Panc1 (cell line): ENCODE results near the gene ABCC4. TPM values are rescaled to one million over a fixed set of nuclear protein-coding genes. Genes with fewer than 3 reads are reported as not detected.

Experiments used
- ATAC-seq: fragments of 200-7000 bp; cut with Tn5 transposase; 2 replicates; pipeline ENCODE4 v1.9.1; 2020; ENCODE audit warnings: mild to moderate bottlenecking, moderate library complexity
- BruUV-seq: library from RNA; stranded (reverse); fragments of 400-500 nt; replicated peaks from 2 replicates; lab custom pipeline; 2021; lab: Mats Ljungman, UMichigan
- CTCF ChIA-PET: fragments of 300-600 bp; sonication (Branson Sonifier 250); formaldehyde crosslinking; loops from one replicate; lab custom pipeline; 2022; ENCODE audit warnings: antibody characterized with exemption; lab: Charles Lee
- POLR2A ChIA-PET: fragments of 300-600 bp; sonication (Branson Sonifier 250); formaldehyde crosslinking; loops from one replicate; lab custom pipeline; 2022; ENCODE audit warnings: antibody characterized with exemption; lab: Charles Lee
- DNase-seq: peaks from one replicate; pipeline ENCODE4 v3.0.0-alpha.2; 2010; ENCODE audit warnings: low read depth, low spot score
- H3K27ac ChIP-seq: 2 replicates; pipeline ENCODE4 v1.5.1; 2011; ENCODE audit warnings: mild to moderate bottlenecking, low read length, inconsistent platforms
- H3K27me3 ChIP-seq: fragments of 200-500 bp; sonication (Bioruptor generic); 2 replicates; pipeline ENCODE4 v1.6.0; 2014; ENCODE audit warnings: low read length, inconsistent platforms; ENCODE audit not compliant: control insufficient read depth, insufficient read depth
- H3K36me3 ChIP-seq: fragments of 200-500 bp; sonication (Bioruptor generic); 2 replicates; pipeline ENCODE4 v1.5.1; 2014; ENCODE audit warnings: inconsistent platforms, mild to moderate bottlenecking, low read length, moderate library complexity; ENCODE audit not compliant: control insufficient read depth, insufficient read depth
- H3K4me1 ChIP-seq: 2 replicates; pipeline ENCODE4 v1.5.1; 2011; ENCODE audit warnings: inconsistent platforms, mild to moderate bottlenecking, low read length, moderate library complexity; ENCODE audit not compliant: control insufficient read depth, insufficient read depth
- H3K4me3 ChIP-seq, 2 experiments: 2 replicates each; pipeline ENCODE4 v1.5.1; 2011 to 2012; ENCODE audit warnings: low read depth in 2 of 2, low read length in 2 of 2, mild to moderate bottlenecking in 2 of 2, inconsistent platforms in 1 of 2, moderate library complexity in 1 of 2
- H3K9me3 ChIP-seq: fragments of 200-500 bp; sonication (Bioruptor generic); 2 replicates; pipeline ENCODE4 v1.5.1; 2014; ENCODE audit warnings: low read depth, mild to moderate bottlenecking, inconsistent platforms, low read length, moderate library complexity; ENCODE audit not compliant: control insufficient read depth, insufficient read depth
- POLR2AphosphoS5 ChIP-seq: IDR thresholded peaks from 2 replicates; pipeline ENCODE4 v1.6.1; 2012; ENCODE audit warnings: mild to moderate bottlenecking, low read depth, low read length, moderate library complexity
- SIN3A ChIP-seq: IDR thresholded peaks from 2 replicates; pipeline ENCODE4 v1.6.1; 2012; ENCODE audit warnings: low read depth, mild to moderate bottlenecking, low read length, moderate library complexity, borderline replicate concordance; ENCODE audit not compliant: insufficient read depth
- TCF7L2 ChIP-seq: IDR thresholded peaks from 2 replicates; pipeline ENCODE4 v1.6.1; 2011; ENCODE audit warnings: mild to moderate bottlenecking, low read depth, low read length, inconsistent platforms
- in situ Hi-C: cut with HindIII; loops from 2 replicates; pipeline ENCODE4 v1.10.0; 2016; ENCODE audit warnings: low sequenced_read_pairs, low pct_unique_long_range_greater_than_20kb
- intact Hi-C: fragments of 100-400 bp; cut with micrococcal nuclease; formaldehyde crosslinking; loops from one replicate; pipeline ENCODE4 v1.10.0; 2022; ENCODE audit not compliant: unreplicated experiment
- total RNA-seq: library from RNA; stranded (reverse); gene quantifications from one replicate; pipeline ENCODE4 v1.2.1, GENCODE V29; 2021; ENCODE audit not compliant: unreplicated experiment
- TF ChIP-seq, protein P1 (sequence below), 2 experiments: IDR thresholded peaks; 2 replicates each; pipeline ENCODE4 v1.6.1; 2011 to 2012; ENCODE audit warnings: low read depth in 2 of 2, control low read depth in 1 of 2, low read length in 1 of 2, mild to moderate bottlenecking in 1 of 2, moderate library complexity in 1 of 2; ENCODE audit not compliant: insufficient read depth in 1 of 2
- TF ChIP-seq, protein P2 (sequence below): fragments of 450-650 bp; IDR thresholded peaks from 2 replicates; pipeline ENCODE4 v1.5.1; 2017; ENCODE audit warnings: mild to moderate bottlenecking

Gene ABCC4
- total RNA-seq, 1 experiment from 2014 or later = 69.3 TPM

DNA sequence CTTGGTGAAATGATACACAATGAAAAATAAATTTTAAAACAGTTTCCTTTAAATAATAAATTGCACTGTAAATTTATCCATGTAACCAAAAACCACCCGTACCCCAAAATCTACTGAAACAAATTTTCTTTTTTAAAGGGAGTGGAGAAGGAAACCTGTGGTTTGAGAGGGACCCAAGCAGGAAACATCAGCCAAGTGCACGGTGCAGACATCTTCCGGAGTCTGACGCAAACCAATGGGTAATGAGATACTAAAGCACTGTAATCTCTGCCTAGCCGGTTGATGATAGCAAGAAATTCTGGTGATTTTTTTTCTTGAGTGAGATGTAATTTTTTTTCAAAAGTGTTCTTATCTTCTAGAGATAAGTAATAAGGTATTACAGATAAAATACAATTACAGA, 115.4 kb downstream of the ABCC4 start:
- Histone ChIP-seq H3K4me3 (no peak overlapping the region), H3K27ac (no peak overlapping the region), H3K4me1 (no peaks in the 10 kb centered on the region), H3K36me3 (peaks cover 7% of the 10 kb centered on the region; the same call in 1 of the 2 replicates), H3K27me3 (no peaks in the 10 kb centered on the region), H3K9me3 (no peaks in the 10 kb centered on the region)
- in situ Hi-C loops = no loop called here
- TF ChIP-seq, protein P1, sequence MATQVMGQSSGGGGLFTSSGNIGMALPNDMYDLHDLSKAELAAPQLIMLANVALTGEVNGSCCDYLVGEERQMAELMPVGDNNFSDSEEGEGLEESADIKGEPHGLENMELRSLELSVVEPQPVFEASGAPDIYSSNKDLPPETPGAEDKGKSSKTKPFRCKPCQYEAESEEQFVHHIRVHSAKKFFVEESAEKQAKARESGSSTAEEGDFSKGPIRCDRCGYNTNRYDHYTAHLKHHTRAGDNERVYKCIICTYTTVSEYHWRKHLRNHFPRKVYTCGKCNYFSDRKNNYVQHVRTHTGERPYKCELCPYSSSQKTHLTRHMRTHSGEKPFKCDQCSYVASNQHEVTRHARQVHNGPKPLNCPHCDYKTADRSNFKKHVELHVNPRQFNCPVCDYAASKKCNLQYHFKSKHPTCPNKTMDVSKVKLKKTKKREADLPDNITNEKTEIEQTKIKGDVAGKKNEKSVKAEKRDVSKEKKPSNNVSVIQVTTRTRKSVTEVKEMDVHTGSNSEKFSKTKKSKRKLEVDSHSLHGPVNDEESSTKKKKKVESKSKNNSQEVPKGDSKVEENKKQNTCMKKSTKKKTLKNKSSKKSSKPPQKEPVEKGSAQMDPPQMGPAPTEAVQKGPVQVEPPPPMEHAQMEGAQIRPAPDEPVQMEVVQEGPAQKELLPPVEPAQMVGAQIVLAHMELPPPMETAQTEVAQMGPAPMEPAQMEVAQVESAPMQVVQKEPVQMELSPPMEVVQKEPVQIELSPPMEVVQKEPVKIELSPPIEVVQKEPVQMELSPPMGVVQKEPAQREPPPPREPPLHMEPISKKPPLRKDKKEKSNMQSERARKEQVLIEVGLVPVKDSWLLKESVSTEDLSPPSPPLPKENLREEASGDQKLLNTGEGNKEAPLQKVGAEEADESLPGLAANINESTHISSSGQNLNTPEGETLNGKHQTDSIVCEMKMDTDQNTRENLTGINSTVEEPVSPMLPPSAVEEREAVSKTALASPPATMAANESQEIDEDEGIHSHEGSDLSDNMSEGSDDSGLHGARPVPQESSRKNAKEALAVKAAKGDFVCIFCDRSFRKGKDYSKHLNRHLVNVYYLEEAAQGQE (IDR thresholded peaks at IDR 0.05; ENCODE audit: insufficient read depth in 1 of 2, low read depth in 2 of 2, low read length in 1 of 2) = no peak
- TF ChIP-seq, protein P2, sequence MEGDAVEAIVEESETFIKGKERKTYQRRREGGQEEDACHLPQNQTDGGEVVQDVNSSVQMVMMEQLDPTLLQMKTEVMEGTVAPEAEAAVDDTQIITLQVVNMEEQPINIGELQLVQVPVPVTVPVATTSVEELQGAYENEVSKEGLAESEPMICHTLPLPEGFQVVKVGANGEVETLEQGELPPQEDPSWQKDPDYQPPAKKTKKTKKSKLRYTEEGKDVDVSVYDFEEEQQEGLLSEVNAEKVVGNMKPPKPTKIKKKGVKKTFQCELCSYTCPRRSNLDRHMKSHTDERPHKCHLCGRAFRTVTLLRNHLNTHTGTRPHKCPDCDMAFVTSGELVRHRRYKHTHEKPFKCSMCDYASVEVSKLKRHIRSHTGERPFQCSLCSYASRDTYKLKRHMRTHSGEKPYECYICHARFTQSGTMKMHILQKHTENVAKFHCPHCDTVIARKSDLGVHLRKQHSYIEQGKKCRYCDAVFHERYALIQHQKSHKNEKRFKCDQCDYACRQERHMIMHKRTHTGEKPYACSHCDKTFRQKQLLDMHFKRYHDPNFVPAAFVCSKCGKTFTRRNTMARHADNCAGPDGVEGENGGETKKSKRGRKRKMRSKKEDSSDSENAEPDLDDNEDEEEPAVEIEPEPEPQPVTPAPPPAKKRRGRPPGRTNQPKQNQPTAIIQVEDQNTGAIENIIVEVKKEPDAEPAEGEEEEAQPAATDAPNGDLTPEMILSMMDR = no peak
- TF ChIP-seq POLR2AphosphoS5 (no peak), SIN3A (no peak), TCF7L2 (no peak)
- CTCF ChIA-PET = no interaction called here
- intact Hi-C loops = no loop called here
- no TSS peak for BruUV-seq
- ATAC-seq (no peak), DNase-seq (no peak)
- POLR2A ChIA-PET = no interaction called here

DNA sequence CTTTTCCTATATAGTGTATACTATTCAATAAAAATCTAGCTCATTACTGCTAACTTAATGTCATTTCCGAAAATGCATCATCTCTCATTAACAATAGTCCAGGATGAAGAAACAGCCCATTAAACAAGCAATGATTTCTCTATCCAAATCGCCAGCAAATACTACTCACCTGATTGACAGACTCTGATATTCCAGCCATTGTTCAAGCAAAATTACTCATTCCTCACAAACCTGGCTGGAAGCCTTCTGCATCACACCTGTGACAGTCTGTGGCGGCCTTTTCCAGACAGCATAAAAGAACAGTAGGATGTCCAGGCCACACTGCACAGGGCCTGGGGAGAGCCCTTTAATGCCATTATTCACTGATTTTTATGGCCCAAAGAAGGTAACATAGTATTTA, 115.9 kb downstream of the ABCC4 start:
- intact Hi-C loops (no loop called here), in situ Hi-C loops (no loop called here)
- no peak overlapping the region for H3K27ac ChIP-seq
- H3K9me3 ChIP-seq = no peaks in the 10 kb centered on the region
- ChIA-PET POLR2A (no interaction called here), CTCF (no interaction called here)
- ATAC-seq (no peak), DNase-seq (no peak)
- no peaks in the 10 kb centered on the region for H3K27me3 ChIP-seq
- BruUV-seq = no TSS peak
- no peaks in the 10 kb centered on the region for H3K4me1 ChIP-seq
- TF ChIP-seq, protein P1 (IDR thresholded peaks at IDR 0.05; ENCODE audit: insufficient read depth in 1 of 2, low read depth in 2 of 2, low read length in 1 of 2) = no peak
- TF ChIP-seq TCF7L2 = no peak
- TF ChIP-seq POLR2AphosphoS5 = no peak
- TF ChIP-seq, protein P2 = no peak
- no peak overlapping the region for H3K4me3 ChIP-seq
- H3K36me3 ChIP-seq = peaks cover 7% of the 10 kb centered on the region; the same call in 1 of the 2 replicates
